LNCAP (cell line): Measurements from ENCODE around the gene SLC17A9.

Experiments
- CTCF ChIP-seq: fragments of 450-650 bp; IDR thresholded peaks from 2 replicates; pipeline ENCODE4 v1.5.1; 2017; ENCODE audit warnings: mild to moderate bottlenecking

SLC17A9 gene

GRCh38 chr20:62916703-62917476, 35.6 kb upstream of the SLC17A9 start:
- TF ChIP-seq CTCF: no peak

- TF ChIP-seq CTCF: no peak
These were observed 34.8 kb upstream of the SLC17A9 start for GRCh38 chr20:62917720-62918119.

GRCh38 chr20:62918147-62918546, 34.4 kb upstream of the SLC17A9 start:
- no peak for TF ChIP-seq CTCF

GRCh38 chr20:62918831-62919230, 33.7 kb upstream of the SLC17A9 start:
- TF ChIP-seq CTCF: no peak

GRCh38 chr20:62920039-62920645, 32.4 kb upstream of the SLC17A9 start:
- TF ChIP-seq CTCF: no peak

- TF ChIP-seq CTCF: peak; percentile 52; the same call in 1 of the 2 replicates
These were observed 31.3 kb upstream of the SLC17A9 start for GRCh38 chr20:62921119-62921687.

GRCh38 chr20:62922451-62922921, 30.0 kb upstream of the SLC17A9 start:
- no peak for TF ChIP-seq CTCF
